ENCODE measurements around the gene LYPD6B.

LYPD6B gene

GRCh38 chr2:149082735-149083134 is 44.2 kb downstream of the LYPD6B start:
- TF ChIP-seq, protein P1, sequence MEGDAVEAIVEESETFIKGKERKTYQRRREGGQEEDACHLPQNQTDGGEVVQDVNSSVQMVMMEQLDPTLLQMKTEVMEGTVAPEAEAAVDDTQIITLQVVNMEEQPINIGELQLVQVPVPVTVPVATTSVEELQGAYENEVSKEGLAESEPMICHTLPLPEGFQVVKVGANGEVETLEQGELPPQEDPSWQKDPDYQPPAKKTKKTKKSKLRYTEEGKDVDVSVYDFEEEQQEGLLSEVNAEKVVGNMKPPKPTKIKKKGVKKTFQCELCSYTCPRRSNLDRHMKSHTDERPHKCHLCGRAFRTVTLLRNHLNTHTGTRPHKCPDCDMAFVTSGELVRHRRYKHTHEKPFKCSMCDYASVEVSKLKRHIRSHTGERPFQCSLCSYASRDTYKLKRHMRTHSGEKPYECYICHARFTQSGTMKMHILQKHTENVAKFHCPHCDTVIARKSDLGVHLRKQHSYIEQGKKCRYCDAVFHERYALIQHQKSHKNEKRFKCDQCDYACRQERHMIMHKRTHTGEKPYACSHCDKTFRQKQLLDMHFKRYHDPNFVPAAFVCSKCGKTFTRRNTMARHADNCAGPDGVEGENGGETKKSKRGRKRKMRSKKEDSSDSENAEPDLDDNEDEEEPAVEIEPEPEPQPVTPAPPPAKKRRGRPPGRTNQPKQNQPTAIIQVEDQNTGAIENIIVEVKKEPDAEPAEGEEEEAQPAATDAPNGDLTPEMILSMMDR (conservative IDR thresholded peaks at IDR 0.05; ENCODE audit: low read depth), result no peak
- CTCF ChIA-PET, result interaction anchor here (0.5 kb wide), 1 partner anchor 56 kb away, joined by 3 read pairs; no protein-coding TSS in a partner anchor
- POLR2A ChIA-PET (ENCODE audit: low non-redundant PET), result no interaction called here
- no peak overlapping the region for H3K27ac ChIP-seq
- peak; percentile 25 for DNase-seq (ENCODE audit: low spot score)

DNA sequence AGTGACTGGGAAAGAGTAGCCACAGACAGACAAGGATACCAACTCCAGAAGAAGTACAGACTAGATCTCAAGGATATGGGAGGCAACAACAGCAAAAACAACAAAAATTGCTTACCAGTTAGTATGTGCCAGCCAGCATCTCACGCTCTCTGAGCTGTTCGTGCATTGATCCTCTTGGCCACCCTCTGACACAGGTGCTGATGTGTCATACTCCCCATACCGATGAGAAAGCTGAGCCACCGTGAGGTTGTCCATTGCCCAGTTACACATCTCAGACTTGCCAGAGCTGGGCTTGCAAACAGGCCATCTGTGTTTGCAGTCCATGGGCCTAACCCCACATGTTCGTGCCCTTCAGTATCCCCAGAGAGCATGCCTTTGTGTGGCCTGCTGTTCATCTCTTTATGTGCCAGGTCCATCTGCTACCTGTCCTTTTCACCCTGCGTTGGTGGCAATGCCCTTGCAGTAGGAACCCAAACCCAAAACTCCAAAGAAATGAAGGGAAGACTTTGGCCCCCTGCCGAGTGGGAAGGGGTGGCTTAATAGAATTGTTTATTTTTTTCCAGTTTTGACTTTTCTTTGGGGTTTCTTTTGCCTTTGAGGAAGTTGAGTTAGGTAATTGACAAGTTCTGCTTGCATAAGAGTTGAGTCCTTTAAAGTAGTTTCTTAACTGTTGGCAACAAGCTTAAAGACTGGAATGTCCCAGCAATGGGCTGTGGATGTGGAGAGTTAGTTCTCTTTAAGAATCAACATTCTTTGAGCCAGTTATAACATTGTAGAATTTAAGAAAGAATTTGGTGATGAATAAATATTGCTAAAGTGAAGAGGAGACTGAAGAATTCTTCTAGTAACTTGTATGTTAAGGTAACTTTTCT is 46.7 kb downstream of the LYPD6B start:
- ChIA-PET POLR2A (ENCODE audit: low non-redundant PET) (no interaction called here), CTCF (no interaction called here)
- no peak for DNase-seq (ENCODE audit: low spot score)
- no peak overlapping the region for H3K27ac ChIP-seq
- TF ChIP-seq, protein P1 (conservative IDR thresholded peaks at IDR 0.05; ENCODE audit: low read depth), result no peak

DNA sequence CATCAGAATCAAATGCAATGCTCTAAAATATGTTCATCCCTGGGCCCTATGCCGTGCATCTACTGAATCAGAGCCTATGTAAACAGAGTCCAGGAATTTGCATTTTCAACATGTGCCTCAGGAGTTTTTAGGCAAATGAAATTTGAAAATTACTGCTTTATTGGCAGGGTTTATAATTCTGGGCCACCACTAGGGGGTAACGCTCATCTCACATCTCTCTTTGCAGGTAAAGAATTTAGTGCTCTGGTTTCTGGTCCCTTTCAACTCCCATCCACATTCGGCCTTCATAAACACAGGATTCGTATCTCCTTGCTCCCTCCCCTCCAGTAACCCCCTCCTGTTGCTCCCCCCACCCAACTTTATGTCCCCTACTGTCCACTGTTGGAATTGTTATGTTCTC is 49.3 kb downstream of the LYPD6B start:
- CTCF ChIA-PET, result interaction anchor here (0.6 to 0.7 kb wide), 2 partner anchors 28 to 484 kb away, joined by 3 to 10 read pairs; no protein-coding TSS in a partner anchor

DNA sequence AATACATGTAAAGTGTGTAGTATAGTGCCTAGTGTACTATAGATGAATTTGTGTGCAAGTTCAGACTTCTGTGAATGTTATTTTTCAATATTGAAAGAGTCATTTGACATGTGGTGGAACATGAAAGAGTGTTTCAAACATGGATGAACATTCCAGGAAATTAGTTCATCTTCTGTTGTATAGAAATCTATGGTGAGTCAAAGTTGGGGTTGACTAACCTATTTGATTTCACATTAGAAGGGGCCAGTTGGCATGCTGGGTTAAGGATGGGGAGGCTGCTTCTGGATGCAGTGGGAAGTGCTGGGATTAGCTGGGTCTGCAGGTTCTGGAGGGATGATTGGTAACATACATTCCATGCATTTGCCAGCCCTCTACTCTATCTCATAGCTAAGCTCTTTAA is 50.6 kb downstream of the LYPD6B start:
- no peak for DNase-seq (ENCODE audit: low spot score)
- ChIA-PET CTCF (no interaction called here), POLR2A (ENCODE audit: low non-redundant PET) (no interaction called here)
- TF ChIP-seq, protein P1 (conservative IDR thresholded peaks at IDR 0.05; ENCODE audit: low read depth), result no peak
- no peak overlapping the region for H3K27ac ChIP-seq

More for the DNA sequence above, 49.3 kb downstream of the LYPD6B start:
- TF ChIP-seq, protein P1 (conservative IDR thresholded peaks at IDR 0.05; ENCODE audit: low read depth), result no peak; the same call in 1 of the 2 replicates
- H3K27ac ChIP-seq, result no peak overlapping the region
- POLR2A ChIA-PET (ENCODE audit: low non-redundant PET), result no interaction called here
- DNase-seq (ENCODE audit: low spot score), result peak; percentile 15

DNA sequence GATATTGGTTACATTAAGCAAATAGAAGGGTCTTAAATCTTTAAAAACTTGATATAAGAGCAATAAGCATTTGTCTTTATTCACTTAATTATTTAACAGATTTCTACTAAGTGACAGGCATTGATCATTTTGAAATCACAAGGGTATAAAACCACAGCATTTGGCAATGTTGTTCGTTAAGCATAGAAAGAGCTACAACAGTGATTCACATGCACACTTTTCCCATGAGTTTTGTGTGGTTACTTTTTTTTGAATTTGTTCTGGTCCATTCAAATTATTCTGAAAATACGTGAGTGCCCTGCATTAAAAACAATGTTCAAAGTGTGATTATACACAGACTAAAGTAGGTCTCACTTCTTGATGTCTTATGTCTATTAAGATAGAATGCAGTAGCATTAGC is 52.2 kb downstream of the LYPD6B start:
- POLR2A ChIA-PET (ENCODE audit: low non-redundant PET), result no interaction called here
- H3K27ac ChIP-seq, result no peak overlapping the region
- TF ChIP-seq, protein P1 (conservative IDR thresholded peaks at IDR 0.05; ENCODE audit: low read depth), result no peak
- DNase-seq (ENCODE audit: low spot score), result no peak
- CTCF ChIA-PET, result no interaction called here

DNA sequence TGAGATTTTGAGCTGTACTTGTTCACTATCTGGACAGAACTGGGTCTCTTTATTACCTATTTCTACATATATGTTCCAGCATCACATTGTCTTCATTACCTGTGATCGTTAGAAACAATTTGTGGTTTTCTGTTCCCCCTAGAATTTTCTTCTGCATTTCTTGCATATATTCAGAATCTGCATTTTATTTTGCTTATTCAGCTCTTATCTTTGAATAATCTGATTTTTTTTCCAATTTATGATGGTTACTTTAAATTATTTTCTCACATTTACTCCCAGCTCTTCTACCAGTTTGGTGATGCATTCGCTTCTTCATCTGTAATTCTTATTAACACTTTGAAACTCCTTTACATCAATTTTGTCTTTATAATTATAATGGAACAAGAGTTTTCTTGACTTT is 55.1 kb downstream of the LYPD6B start:
- TF ChIP-seq, protein P1 (conservative IDR thresholded peaks at IDR 0.05; ENCODE audit: low read depth), result no peak
- ChIA-PET CTCF (interaction anchor here (0.6 kb wide), 1 partner anchor 72 kb away, joined by 3 read pairs; no protein-coding TSS in a partner anchor), POLR2A (ENCODE audit: low non-redundant PET) (no interaction called here)
- no peak overlapping the region for H3K27ac ChIP-seq
- no peak for DNase-seq (ENCODE audit: low spot score)
